Thyroid gland (tissue), 4 donors: ENCODE results near the gene TIMM21.

Experiments used
- CTCF ChIP-seq, 6 experiments: fragments of 200-600 bp in 3 of 6; fragments of 450-650 bp in 3 of 6; sonication (generic) in 3 of 6; IDR thresholded peaks; one replicate each; pipeline ENCODE4 v1.5.1; 2016 to 2019; ENCODE audit warnings: antibody characterized with exemption in 6 of 6, mild to moderate bottlenecking in 2 of 6, inconsistent platforms in 1 of 6, moderate library complexity in 1 of 6
- POLR2A ChIP-seq, 2 donors: fragments of 450-650 bp; IDR thresholded peaks; one replicate each; pipeline ENCODE4 v1.6.1; 2017; ENCODE audit warnings: antibody characterized with exemption in 2 of 2, mild to moderate bottlenecking in 2 of 2, moderate library complexity in 1 of 2

GRCh38 chr18:74108460-74108859, 39.9 kb upstream of the TIMM21 start:
- TF ChIP-seq CTCF (IDR thresholded peaks at IDR 0.05) = no peak
- no peak for TF ChIP-seq POLR2A (IDR thresholded peaks at IDR 0.05)
